Epithelial cell of prostate (primary cell): ENCODE results near the gene ERN1.
"Not testable (repeated sequence)": the region's sequence is repeated elsewhere in the genome, so short reads cannot be mapped to it uniquely, and the experiment has no call there.

ENCODE experiments used
- DNase-seq: peaks from one replicate; pipeline ENCODE4 v3.0.0-alpha.2; 2011; ENCODE audit warnings: low read depth, low spot score
- H3K27ac ChIP-seq: fragments of 450-650 bp; 2 replicates; pipeline ENCODE4 v1.5.1; 2017; ENCODE audit warnings: mild to moderate bottlenecking

The ERN1 gene

DNA sequence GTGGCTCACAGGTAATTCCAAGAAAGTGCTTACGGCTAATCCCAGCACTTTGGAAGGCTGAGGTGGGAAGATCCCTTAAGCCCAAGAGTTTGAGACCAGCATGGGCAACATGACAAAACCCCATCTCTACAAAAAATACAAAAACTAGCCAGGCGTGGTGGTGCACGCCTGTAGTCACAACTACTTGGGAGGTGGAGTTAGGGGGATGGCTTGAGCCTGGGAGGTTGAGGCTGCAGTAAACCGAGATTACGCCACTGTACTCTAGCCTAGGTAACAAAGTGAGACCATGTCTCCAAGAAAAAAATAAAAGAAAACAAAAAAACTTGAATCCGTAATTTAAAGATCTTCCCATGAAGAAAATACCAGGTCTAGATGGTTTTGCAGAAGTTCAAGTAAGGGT is 114.5 kb downstream of the ERN1 start:
- no peak for DNase-seq
- H3K27ac ChIP-seq: no peak overlapping the region

DNA sequence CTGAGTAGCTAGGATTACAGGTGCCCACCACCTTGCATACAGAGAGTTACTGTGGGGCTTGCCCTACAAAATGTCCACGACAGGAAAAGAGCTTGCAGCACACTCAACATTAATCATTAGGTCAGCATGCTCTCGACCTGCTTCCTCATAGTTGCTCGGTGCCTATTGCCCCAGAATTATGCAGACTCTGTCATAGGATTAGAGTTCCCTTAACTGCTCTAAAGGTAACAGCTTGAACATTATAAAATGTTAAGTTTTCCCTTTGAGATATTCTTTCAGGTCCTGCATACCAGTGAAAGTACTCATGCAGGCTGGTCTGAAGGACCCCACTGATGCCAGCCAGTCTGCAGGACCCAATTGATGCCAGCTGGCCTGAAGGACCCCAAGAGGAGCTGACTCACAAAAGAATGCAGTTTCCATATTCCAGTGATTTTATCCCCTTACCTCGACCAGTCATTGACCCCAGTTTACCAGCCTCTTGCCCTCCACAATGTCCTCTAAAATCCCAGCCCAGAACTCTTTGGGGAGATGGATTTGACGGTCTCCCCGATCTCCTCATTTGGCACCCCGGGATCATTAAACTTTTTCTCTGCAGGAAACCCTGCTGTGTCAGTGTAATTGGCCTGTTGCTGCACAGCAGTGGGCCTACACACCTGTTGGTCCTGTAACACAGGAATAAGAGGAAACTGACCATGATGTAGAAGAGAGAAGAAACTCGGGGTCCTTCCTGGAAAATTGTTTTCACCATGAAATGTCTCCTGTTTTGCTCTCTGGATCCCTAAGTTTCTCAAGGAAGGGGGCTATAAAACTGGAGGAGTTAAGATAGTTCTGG is 120.2 kb downstream of the ERN1 start:
- peak overlapping the region; percentile 43 for H3K27ac ChIP-seq
- DNase-seq: no peak

DNA sequence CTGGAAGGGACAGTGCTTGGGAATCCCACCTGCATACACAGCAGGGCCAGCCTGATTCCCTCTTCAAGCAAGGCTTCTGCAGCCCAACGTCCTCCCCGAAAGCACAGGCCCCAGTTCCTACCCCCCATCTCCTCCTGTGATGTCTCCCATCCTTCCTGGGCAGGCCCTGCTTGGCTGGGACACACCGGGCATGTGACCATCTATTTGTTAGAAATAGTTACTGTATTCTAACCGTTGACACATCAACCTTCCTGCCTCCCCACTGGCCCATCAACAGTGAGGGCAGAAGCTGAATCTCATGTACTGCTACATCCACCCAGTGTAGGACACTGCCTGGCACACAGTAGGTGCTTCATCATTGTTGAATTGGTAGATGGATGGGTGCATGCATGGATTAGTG is 121.1 kb downstream of the ERN1 start:
- DNase-seq: no peak
- H3K27ac ChIP-seq: peak overlapping the region; percentile 43

DNA sequence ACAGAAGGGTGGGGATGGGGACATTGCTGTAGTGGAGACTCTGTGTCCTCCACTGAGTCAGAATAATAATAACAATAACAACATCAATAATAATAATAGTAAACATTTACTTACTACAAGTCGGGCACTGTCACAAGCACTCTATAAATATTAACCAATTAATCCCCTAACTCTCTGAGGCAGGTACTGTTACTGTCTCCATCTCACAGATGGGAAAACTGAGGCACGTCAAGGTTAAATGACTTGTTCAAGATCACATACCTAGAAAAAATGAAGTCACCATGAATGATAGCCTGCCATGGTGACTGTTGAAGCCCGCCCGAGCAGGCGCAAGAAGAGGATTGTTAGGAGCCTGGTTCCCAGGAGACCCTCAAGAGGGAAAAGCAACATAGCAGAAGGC is 121.6 kb downstream of the ERN1 start:
- H3K27ac ChIP-seq: no peak overlapping the region
- DNase-seq: no peak

DNA sequence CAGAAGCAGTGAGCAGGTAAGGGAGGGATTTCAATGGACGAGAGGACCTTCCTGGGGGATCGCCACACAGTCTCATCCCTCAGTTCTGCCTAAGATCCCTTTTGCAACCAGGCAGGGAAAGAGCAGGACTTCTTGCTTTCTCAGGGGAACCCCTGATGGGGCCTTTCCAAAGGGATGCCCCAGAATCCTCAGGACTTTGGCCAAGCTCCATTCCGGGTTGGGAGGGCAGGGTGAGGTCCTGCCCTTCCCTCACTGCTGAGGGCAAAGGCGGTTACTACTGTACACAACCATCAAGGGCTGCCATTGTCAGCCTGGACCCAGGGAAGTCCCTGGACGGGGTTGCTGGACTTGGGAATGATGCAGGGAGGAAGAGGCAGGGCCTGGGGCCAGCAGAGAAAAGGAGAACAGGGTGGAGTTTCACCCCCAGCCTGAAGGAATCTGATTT is 122.1 kb downstream of the ERN1 start:
- no peak overlapping the region for H3K27ac ChIP-seq

DNA sequence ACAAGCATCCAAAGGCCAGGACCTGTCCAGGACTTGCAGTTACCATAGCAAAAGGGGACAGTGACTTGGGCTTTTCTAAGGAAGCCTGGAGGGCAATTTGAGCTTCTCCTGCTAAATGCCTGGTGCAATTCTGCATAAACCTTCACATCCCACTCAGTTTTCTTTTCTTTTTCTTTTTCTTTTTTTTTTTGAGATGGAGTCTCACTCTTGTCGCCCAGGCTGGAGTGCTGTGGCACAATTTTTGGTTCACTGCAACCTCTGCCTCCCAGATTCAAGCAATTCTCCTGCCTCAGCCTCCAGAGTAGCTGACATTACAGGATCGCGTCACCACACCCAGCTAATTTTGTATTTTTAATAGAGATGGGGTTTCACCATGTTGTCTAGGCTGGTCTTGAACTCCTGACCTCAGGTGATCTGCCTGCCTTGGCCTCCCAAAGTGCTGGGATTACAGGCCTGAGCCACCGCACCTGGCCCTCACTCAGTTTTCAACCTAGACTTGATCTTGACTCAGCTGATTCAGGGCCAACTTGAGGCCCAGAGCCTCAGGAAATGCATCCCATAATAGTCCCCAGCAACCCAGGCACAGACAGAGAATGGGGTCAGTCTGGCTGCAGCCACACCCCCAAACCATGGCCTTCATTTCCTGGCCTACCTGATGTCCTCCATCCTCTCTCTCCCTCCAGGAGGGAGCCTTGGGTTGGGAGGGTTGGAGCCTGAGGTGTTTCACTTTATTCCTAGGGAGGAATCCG is 122.7 kb downstream of the ERN1 start:
- H3K27ac ChIP-seq: not testable (repeated sequence)

More for the DNA sequence above, 122.1 kb downstream of the ERN1 start:
- no peak for DNase-seq

DNA sequence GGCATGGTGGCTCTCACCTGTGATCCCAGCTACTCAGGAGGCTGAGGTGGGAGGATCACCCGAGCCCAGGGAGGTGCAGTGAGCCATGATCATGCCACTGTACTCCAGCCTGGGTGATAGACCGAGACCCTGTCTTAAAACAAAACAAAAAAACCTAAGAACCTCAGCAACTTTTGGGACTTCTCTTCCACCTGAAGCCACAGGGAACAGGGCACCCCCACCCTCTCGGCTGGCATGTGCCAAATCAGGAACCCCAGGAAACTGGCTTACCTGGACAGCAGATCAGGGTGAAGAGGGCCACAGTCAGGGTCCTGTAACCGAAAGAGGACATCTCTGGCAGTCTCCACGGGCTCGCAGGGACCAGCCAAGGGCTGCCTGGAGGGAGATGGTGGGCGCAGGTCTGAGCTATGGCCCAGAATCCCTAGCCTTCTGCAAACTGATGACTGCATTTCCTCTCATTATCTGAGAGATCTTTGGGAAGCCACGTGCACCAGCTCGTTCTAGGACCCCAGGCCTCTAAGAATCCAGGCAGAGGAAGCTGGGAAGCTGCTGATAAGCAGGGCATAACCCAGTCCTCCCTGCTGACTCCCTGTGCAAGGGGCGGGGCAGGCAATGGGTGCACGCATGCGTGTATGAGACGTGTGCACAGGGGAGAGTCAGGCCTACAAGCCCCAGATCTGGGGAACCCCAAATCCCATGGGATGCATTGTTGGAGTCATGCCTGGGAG is 123.4 kb downstream of the ERN1 start:
- no peak overlapping the region for H3K27ac ChIP-seq

More for the DNA sequence above, 122.7 kb downstream of the ERN1 start:
- not testable (repeated sequence) for DNase-seq

DNA sequence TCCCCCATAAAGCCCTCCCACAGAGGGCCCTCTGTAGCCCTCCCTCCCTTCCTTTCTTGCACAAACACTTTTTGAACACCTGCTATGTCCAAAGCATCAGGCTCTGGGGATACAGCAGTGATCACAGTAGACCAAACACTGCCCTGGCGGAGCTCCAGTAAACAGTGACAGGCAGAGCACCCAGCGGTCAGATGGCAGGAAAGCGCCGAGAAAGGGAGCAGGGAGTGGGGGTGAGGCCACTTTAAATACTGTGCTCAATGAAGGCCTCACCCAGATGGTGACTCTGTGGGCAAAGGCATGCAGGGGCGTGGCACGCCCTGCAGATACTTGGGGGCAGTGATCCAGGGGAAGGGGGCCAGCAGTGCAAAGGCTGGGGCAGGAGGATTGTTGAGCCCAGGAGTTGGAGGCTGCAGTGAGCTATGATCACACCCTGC is 124.2 kb downstream of the ERN1 start:
- H3K27ac ChIP-seq: no peak overlapping the region
- no peak for DNase-seq

More for the DNA sequence above, 123.4 kb downstream of the ERN1 start:
- no peak for DNase-seq

DNA sequence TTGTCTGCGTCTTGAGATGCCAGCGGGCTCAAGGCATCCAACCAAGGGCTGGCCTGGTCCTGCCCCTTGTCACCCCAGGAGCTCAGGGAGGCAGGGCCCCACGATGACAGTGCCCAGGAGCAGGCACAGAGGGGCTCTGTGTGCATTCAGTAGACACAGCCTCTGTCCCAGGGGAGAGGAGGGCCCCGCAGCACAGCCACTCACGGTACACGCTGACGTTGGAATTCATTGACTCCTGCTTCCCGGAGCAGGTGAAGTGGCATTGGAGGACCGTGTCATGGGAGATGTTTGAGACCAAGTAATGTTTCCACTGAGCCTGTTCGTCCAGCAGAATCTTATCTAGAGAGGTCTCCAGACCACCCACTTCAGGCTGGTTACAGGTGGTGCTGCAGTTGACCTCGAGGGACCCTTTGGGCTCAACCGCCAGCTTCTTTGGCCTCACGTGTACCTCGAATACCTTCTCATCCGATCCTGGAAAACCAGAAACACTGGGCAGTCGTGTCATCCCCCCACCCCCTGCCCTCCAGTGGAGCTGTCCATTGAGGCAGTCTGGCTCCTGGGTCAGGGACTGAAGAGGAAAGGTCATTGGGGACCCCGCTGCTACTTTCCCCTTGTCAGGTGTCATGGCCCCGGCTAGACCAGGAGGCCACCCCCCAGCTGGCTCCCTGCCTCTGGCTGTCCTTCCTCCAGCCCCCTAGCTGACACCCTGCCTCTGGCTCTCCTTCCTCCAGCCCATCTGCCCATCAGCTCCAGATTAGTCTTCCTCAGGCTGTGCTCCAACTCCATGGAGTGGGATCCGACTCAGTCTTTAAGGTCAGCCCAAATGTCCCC is 124.8 kb downstream of the ERN1 start:
- DNase-seq: no peak
- H3K27ac ChIP-seq: no peak overlapping the region

DNA sequence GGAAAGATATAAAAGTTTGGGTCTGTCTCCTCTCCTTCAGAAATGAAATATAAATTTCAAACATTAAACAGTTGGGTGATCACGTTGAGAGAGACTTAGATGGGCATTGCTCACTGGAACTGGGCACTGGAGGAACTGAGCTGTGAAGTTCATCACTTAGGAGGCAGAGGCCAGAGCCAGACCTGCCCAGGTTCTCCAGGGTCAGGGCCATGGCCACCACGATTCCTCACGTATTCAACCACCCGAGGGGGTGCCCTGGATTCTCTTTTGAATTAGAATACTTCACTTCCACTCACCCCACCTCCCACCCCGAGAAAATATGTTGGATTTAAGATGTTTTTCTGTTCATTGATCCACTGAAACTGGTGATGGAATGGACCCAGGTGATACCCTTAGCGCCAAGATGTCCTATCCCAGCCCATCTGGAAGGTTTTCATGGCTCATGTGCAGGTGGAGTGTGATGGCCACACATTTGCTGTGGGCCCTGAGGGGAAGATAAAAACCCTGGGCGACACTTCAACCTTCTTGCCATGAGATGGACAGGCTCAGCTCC is 125.7 kb downstream of the ERN1 start:
- DNase-seq: no peak
- no peak overlapping the region for H3K27ac ChIP-seq

DNA sequence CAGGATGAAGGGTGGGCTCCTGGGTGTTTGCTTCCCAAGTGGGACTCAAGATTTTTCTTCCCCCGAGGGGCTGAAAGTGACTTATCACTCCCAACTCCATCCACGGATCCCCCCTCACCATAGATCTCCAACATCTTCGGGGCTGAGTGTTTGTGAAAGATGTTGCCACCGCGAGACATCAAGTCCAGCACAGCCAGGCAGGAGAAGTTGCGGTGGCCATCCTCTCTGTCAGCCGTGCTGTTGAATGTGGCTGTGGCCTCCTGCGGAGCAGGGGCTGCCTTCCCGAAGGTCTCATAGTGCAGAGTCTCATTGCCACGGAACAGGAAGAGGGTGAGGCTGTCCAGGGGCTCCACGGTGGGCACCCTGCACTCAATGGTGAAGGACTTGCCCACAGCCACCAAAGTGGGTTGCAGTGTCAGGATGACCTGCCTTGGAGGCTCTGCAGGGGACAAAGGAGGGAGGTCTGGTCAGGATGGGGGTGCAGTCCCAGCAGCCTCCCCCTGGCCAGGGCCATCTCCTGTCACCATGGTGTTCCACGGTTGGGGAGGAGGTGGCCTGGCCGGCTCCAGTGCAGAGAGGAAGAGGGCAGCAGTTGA is 126.3 kb downstream of the ERN1 start:
- no peak for DNase-seq

DNA sequence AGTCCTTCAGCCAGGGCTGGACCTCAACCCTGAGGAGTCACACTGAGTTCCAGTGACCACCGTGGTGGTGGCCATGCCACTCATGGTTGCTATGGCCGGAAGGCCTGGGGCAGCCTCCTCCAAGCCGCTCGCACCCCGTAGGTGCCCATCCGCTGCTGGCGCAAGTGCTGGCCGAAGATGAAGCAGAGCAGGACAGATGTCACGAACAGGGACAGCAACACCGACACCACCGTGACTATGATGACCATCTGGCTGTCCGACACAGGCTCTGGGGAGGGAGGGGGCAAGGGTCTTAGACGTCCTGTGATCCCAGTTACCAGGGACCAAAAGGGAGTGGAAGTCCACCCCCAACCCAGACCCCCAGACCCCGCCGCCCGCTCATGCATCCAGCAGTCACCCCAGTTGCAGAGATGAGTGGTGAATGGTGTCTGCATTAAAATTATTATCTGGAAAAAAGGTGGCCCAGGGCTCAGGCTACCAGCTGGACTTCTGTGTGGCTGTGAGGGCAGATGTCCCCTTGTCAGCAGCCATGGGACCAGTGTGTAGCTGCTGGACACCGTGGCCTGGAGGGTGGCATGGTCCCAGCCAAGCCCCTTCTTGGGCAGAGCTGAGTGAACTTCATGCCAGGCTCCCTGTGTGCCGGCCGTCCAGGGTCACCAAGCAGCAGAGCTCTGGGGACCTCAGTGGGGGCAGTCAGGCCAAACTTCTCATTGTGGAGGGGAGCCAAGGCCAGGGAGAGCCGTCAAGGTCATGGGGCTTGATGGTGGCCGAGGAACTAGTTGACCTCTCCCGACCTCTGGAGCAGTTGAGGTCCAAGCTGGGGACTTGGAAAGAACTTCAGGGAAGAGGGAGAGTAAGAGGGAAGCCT is 127.1 kb downstream of the ERN1 start:
- no peak overlapping the region for H3K27ac ChIP-seq
- DNase-seq: no peak

More for the DNA sequence above, 126.3 kb downstream of the ERN1 start:
- H3K27ac ChIP-seq: no peak overlapping the region

DNA sequence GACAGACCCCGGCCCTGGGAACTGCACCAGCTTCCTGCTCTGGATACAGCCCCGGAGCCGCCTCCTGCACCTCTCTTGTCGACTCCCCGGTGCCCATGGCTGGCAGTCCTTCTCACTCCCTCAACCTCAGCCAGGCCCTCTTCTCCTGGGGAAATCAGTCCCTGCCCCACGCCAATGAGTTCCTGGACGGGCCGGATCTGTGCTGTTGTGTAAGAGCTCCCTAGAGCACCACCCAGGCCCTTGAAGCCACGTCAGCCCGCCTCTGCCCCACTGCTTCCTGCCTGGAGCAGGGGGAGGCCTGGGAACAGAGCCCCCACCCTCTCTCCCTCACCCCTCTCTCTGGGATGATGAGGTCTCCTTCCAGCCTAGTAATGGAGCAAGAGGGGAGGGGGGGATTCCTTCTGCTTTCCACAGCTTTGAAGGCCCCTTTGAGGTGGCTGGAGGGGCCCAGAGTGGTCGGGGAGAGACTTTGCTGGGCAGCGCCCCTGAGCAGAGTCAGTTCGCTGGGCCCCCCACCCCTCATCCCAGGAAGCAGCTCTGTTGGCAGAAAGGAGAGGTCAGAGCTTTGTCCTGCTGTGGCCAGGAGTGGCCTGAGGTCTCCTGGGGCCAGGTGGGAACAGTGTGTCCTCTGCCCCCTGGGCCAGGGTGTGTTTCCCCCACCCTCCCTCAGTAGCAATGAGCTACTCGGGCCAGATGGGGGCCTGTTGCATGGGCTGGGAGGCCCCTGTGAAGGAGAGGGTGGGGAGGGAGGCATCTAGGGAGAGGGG is 128.0 kb downstream of the ERN1 start:
- H3K27ac ChIP-seq: no peak overlapping the region
- DNase-seq: no peak

DNA sequence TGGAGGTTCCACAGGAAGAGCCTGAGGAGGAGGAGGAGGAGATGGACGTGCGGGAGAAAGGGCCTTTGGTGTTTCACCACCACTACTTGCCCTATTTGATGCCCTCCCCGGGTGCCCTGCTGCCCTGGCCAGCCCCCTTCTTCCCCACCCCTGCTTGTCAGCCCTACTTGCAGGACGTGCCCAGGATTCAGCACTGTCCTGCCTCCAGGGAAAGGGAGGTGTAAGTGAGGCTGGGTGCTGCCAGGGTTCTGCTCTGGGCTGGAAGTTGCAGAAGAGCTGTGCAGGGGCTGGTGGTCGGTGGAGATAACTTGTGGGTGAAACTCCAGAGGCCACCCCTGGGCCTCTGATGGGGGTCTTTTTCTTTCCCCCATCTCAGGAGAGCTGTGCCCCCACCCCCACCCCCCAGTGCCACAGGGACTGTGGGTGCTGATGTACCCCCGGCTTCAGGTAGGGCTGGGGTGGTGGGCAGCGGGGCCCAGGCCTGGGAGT is 128.8 kb downstream of the ERN1 start:
- DNase-seq: no peak

DNA sequence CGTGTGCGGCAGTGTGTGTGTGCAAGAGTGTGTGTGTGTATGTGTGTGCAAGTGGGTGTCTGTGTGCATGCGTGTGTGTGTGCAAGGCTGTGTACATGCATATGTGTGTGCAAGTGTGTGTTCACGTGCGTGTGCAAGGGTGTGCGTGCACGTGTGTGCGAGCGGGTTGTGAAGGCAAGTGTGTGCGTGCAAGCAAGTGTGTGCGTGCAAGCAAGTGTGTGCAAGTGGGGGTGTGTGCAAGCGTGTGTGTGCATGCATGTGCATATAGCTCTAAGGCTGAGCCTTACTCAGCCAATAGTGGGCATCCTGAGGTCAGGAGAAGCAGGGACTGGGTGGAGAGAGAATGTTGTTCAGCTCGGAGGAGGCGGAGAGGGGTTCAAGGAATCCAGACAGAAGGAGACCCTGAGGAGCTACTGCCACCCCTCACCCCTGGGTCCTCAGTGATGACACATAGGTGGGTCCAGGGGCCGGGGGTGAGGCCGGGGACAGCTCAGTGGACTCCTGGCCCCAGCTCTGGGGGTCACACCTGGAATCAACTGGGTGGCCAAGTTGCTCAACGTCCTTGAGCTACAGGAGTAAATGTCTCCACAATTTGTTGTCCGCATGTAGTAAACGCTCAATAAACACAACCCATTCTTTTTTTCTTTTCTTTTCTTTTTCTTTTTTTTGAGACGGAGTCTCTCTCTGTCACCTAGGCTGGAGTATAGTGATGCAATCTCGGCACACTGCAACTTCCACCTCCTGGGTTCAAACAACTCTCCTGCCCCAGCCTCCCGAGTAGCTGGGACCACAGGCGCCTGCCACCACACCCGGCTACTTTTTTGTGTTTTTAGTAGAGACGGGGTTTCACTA is 130.0 kb downstream of the ERN1 start:
- no peak overlapping the region for H3K27ac ChIP-seq
- no peak for DNase-seq

More for the DNA sequence above, 128.8 kb downstream of the ERN1 start:
- H3K27ac ChIP-seq: no peak overlapping the region
